HuH-7.5 (cell line): Measurements from ENCODE around the gene CNTROB.
"Not testable (repeated sequence)": the region's sequence is repeated elsewhere in the genome, so short reads cannot be mapped to it uniquely, and the experiment has no call there.

Experiments
- DNase-seq: peaks from one replicate; pipeline ENCODE4 v3.0.0; 2011; ENCODE audit warnings: low spot score

The CNTROB gene

DNA sequence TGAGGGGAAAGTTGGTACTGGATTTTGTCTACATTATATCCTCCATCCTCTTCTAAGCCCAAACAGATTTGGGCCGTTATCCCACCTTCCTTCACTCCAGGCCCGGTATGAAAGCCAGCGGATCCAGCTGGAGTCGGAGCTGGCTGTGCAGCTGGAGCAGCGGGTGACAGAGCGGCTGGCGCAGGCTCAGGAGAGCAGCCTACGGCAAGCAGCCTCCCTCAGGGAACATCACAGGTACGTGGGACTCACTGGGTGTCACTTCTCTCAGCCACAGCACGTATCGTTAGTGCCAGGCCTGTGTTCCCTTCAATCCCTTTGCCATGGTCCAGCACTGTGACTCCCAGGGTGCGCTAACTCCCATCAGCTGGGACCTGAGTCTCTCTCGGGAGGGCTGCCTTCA, 11.3 kb downstream of the CNTROB start:
- DNase-seq, result no peak

DNA sequence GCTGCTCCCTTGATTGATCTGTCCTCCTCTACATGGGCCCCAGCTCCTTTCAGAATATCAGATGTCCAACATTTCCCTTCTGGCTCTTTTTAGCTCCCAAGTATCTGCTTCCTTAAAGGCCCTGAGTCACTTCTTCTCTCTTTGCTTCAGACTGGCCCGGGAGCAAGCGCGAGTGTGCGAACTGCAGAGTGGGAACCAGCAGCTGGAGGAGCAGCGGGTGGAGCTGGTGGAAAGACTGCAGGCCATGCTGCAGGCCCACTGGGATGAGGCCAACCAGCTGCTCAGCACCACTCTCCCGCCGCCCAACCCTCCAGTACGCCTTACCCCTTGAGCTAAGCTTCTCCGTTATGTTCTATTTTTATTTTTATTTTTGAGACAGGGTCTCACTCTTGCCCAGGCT, 12.3 kb downstream of the CNTROB start:
- no peak for DNase-seq

DNA sequence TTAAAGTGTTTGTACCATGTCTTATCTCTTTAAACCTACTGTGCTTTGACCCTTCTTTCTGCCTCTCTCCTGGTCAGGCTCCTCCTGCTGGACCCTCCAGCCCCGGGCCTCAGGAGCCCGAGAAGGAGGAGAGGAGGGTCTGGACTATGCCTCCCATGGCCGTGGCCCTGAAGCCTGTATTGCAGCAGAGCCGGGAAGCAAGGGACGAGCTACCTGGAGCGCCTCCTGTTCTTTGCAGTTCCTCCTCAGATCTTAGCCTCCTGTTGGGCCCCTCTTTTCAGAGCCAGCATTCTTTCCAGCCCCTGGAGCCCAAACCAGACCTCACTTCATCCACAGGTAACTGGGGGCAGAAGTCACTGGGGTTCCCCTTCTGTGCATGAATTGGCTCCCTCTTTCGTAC, 13.6 kb downstream of the CNTROB start:
- no peak for DNase-seq

DNA sequence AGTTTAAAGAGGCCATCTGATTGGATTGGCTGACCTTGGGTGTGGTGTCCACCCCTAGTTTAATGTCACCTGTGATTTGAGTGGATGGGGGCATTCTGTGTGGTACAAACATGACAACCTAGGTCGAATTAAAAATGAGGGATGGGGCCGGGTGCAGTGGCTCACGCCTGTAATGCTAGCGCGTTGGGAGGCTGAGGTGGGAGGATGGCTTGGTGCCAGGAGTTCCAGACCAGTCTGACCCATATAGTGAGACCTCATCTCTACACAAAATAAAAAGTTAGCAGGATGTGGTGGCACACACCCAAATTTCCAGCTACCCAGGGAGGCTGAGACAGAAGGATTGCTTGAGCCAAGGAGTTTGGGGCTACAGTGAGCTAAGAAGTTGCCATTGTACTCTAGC, 14.4 kb downstream of the CNTROB start:
- DNase-seq, result no peak

DNA sequence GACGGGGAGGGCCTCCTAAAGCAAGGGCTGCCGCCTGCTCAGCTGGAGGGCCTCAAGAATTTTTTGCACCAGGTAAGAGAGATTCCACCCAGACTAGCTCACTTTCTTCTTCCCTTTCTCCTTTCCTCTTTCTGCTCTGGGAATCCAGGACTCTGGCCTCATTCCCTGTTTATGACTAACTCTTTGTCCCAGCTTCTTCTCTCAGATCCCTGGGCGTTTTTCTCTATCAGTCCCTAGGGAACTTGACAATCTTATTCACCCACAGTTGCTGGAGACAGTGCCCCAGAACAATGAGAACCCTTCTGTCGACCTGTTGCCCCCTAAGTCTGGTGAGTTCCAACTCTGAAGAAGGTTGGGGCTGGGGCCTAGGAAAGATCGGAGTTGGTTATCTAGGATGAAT, 15.6 kb downstream of the CNTROB start:
- DNase-seq, result no peak

DNA sequence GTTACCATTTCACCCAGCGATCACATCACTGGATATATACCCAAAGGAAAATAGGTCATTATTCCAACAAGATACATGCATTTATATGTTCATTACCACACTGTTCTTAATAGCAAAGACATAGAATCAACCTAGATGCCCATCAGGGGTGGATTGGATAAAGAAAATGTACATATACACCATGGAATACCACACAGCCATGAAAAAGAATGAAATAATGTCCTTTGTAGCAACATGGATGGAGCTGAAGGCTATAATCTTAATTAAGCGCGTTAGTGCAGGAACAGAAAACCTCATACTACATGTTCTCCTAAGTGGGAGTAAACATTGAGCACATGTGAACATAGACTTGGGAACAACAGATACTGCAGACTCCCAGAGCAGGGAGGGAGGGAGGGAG, 18.6 kb downstream of the CNTROB start:
- DNase-seq, result no peak

- no peak for DNase-seq
Measured at GRCh38 chr17:7951143-7951792, 19.3 kb downstream of the CNTROB start.

DNA sequence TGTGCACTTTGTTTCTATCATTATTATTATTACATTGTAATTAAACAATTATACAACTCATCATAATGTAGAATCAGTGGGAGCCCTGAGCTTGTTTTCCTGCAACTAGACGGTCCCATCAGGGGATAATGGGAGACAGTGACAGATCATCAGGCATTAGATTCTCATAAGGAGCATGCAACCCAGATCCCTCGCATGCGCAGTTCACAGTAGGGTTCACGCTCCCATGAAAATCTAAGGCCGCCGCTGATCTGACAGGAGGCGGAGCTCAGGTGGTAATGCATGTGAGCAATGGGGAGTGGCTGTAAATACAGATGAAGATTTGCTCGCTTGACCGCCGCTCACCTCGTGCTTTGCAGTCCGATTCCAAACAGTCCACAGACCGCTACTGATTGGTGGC, 21.3 kb downstream of the CNTROB start:
- DNase-seq, result not testable (repeated sequence)

DNA sequence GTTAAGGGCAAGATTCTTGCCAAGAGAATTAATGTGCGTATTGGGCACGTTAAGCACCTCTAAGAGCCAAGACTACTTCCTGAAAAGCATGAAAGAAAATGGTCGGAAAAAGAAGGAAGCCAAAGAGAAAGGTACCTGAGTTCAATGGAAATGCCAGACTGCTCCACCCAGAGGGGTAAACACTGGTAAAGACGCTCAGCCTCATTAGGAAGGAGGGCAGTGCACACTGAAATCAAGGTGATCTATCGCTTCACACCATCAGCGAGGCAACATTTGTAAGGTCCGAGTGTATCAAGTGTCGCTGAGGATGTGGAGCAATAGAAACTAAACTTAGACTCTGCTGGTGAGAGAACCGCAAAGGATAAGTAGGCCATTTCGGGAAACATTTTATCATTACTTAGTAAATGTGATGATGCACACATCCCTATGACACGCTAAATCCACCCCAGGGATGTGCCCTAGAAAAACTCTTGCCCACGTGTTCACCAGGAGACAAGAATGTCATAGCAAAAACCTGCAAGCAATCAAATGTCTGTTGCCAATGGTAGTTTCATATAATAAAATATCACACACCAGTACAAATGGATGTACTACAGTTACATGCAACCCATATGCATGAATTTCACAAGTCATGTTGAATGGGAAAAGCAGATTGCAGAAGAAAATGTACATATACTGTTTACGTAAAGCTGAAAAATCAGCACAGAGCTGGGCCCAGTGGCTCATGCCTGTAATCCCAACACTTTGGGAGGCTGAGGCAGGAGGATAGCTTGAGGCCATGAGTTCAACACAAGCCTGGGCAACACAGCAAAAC, 23.6 kb downstream of the CNTROB start:
- DNase-seq, result no peak

GRCh38 chr17:7956228-7956965, 24.4 kb downstream of the CNTROB start:
- DNase-seq, result no peak

DNA sequence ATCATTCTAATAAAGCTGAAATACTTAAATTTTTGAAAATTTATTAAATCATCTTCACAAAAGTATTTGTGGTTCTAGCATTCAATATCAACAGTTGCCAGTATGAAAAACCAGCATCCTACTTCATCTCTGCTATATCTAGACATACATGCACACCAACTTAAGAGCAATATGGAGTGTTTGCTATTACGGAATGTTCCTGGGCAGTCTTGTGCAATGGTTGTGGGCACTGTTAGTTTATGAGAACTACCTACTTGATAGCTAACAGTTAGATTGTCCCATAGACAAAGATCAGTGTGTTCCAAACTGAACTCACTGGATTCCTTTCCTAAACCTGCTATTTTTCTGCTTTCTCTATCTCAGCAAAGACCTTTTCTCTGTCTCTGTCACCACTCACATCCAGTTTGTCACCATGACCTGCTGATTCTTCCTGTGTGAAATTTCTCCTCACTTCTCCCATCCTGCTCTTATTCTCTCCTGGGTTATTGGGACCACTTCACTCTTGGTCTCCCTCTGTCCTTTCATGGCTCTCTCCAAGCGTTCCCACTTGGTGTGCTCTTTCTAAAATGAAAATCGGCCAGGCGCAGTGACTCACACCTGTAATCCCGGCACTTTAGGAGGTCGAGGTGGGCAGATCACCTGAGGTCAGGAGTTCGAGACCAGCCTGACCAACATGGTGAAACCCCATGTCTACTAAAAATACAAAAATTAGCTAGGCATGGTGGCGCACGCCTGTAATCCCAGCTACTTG, 27.7 kb downstream of the CNTROB start:
- DNase-seq, result no peak

- no peak for DNase-seq
Measured at GRCh38 chr17:7961421-7961820, 29.4 kb downstream of the CNTROB start.

DNA sequence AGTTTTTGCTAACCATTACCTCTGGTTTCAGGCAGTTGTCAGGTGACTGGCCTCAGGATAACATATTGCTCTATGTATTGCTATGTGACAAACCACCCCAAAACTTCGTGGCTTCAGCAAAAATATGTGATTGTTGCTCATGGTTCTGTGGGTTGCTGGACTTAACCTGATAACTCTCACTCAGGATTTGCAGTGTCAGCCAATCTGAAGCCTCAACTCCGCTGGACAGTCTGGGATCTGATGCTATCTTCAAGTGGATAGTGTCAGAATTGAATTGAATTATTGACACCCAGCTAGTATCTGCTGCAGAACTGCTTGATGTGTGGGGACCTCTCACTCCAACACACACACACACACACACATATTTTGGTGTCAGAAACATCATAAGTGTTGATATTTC, 35.7 kb downstream of the CNTROB start:
- DNase-seq, result no peak

- no peak for DNase-seq
Measured at GRCh38 chr17:7969433-7969832, 37.4 kb downstream of the CNTROB start.

DNA sequence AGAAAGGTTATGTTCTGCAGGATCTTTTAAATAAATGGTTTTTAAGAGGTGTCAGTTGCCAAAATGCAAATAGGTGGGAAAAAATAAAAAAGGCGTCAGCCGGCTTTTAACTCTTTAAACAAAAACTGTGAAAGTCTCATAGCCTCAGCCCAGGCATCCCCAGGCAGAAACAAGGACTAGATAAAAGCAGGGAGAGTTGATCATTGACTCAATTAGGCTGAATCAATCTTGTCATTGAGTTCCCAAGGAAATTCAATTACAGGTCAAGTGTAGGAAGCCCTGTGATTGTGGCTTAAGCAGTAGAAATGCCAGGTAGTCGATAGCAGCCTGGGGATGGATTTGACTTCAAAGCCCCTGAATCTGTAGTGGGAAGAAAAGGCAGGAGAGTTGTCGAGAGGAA, 39.6 kb downstream of the CNTROB start:
- DNase-seq, result no peak

DNA sequence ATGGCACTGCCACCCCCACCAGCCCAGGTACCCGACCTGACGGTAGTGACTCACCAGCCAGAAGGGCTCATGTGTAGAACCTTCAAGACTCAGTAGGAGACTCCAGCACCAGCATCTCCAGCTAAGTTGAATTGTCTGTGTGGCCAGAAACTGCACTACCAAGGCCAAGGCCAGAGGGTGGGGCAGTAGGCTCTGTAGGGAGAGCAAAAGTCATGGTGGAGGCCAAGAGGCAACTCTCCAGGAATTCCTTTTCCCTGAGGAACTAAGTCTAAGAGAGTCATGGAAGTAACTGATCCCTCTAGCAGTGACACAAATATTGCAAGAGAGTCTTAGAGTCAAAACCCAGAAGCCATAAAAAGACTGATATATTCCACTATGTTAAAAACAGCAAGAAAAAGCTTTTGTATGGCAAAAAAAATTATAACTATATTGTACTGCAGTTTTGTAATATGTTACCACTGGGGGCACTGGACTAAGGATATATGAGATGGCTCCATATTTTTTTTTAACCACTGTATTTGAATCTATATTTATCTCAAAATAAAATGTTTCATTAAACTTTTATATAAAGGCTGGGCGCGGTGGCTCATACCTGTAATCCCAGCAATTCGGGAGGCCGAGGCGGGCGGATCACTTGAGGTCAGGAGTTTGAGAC, 40.3 kb downstream of the CNTROB start:
- no peak for DNase-seq

DNA sequence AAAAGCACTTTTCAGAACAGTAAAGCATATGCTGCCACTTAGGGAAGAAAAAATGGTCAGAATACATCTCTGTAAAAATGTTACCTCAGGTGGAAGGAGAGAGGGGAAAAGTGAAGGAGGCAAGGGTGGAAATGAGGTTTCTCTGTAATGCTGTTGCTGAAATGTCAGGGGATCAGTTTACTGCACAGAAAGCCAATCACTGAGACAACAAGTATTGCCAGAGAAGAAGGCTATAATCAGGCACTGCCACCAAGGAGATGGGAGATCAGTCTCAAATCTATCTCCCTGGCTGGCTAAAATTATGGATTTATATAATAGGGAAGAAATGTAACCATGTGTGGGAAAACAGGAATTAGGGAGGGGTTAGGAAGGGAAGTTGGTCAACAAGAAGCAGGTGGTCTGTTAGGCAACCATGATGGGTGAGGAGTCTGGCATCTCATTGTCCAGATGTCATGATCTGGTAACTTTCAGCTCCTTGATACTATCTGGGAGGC, 42.7 kb downstream of the CNTROB start:
- no peak for DNase-seq

- no peak for DNase-seq
Measured at GRCh38 chr17:7977039-7977438, 45.0 kb downstream of the CNTROB start.

- DNase-seq, result no peak
Measured at GRCh38 chr17:7977805-7978204, 45.8 kb downstream of the CNTROB start.

- DNase-seq, result no peak
Measured at GRCh38 chr17:7982173-7982572, 50.2 kb downstream of the CNTROB start.

DNA sequence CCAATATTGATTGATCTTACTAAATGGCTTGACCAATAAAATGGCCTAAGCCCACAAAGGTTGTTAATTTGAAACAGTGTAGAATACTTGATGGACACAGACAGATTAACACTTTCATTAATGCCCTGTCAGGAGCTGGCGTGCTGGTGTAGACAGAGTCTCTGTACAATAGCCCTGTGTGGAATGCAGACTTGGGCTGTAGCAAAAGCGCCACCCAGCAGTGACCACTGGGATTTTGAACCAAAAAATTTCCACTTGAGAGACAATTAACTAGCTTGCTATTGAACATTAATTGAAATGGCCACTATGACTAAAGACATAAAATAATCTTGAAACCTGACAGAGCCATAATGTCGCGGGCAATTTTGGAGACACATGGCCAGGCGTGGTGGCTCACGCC, 50.7 kb downstream of the CNTROB start:
- no peak for DNase-seq

DNA sequence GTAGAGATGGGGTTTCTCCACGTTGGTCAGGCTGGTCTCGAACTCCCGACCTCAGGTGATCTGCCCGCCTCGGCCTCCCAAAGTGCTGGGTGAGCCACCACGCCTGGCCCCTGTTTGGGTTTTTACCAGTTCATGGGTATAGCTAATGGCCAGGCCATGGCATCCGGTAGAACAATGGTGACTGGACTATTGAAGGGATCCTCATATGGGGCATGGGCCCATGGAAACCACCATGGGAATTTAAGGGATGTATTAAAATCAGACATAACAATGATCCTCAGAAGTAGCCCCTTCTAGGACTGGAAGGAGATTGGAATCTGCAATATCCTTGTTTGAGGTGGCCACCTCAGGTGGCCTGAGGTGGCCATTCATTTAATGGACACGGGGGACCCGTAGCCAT, 52.9 kb downstream of the CNTROB start:
- DNase-seq, result no peak
